DMS53 treated with DMSO at 0.1 percent for 48 hours (cell line): Measurements from ENCODE around the gene ATE1.

ENCODE experiments used
- DNase-seq: peaks from one replicate; lab custom pipeline; 2025; ENCODE audit not compliant: unreplicated experiment; lab: John Stamatoyannopoulos, UW

Gene ATE1

GRCh38 chr10:121879476-121879875 lies 48.4 kb downstream of the ATE1 start:
- DNase-seq = no peak

- no peak for DNase-seq
These were observed 54.6 kb downstream of the ATE1 start for GRCh38 chr10:121873236-121873635.

GRCh38 chr10:121870413-121870812 lies 57.4 kb downstream of the ATE1 start:
- no peak for DNase-seq

GRCh38 chr10:121865554-121865953 lies 62.3 kb downstream of the ATE1 start:
- no peak for DNase-seq

- no peak for DNase-seq
These were observed 63.2 kb downstream of the ATE1 start for GRCh38 chr10:121864653-121865052.

GRCh38 chr10:121864168-121864567 lies 63.7 kb downstream of the ATE1 start:
- no peak for DNase-seq

GRCh38 chr10:121862649-121863048 lies 65.2 kb downstream of the ATE1 start:
- no peak for DNase-seq

- no peak for DNase-seq
These were observed 65.8 kb downstream of the ATE1 start for GRCh38 chr10:121862042-121862441.

GRCh38 chr10:121860810-121861209 lies 67.0 kb downstream of the ATE1 start:
- no peak for DNase-seq

GRCh38 chr10:121854809-121855445 lies 72.9 kb downstream of the ATE1 start:
- DNase-seq = no peak

GRCh38 chr10:121853950-121854349 lies 73.9 kb downstream of the ATE1 start:
- DNase-seq = no peak

GRCh38 chr10:121851786-121852185 lies 76.0 kb downstream of the ATE1 start:
- no peak for DNase-seq

GRCh38 chr10:121848082-121848481 lies 79.7 kb downstream of the ATE1 start:
- DNase-seq = no peak

GRCh38 chr10:121846555-121846954 lies 81.3 kb downstream of the ATE1 start:
- no peak for DNase-seq

GRCh38 chr10:121845044-121845784 lies 82.6 kb downstream of the ATE1 start:
- no peak for DNase-seq

GRCh38 chr10:121844537-121844936 lies 83.3 kb downstream of the ATE1 start:
- no peak for DNase-seq

- DNase-seq = no peak
These were observed 84.5 kb downstream of the ATE1 start for GRCh38 chr10:121843379-121843778.

GRCh38 chr10:121841862-121842261 lies 86.0 kb downstream of the ATE1 start:
- no peak for DNase-seq

GRCh38 chr10:121838931-121839330 lies 88.9 kb downstream of the ATE1 start:
- no peak for DNase-seq

- no peak for DNase-seq
These were observed 89.7 kb downstream of the ATE1 start for GRCh38 chr10:121838149-121838548.

GRCh38 chr10:121836171-121836570 lies 91.7 kb downstream of the ATE1 start:
- DNase-seq = no peak

- DNase-seq = no peak
These were observed 92.5 kb downstream of the ATE1 start for GRCh38 chr10:121835376-121835775.

- no peak for DNase-seq
These were observed 93.1 kb downstream of the ATE1 start for GRCh38 chr10:121834757-121835156.
